ENCODE data around the gene ASPHD2. TPM values are rescaled to one million over a fixed set of nuclear protein-coding genes. Genes with fewer than 3 reads are reported as not detected.

ASPHD2 gene
- total RNA-seq, 1 donor from 2014 or later = 0.32 TPM

- Histone ChIP-seq H3K36me3 (peaks cover 28 to 40% of the 10 kb centered on the region in 2 donors), H3K4me1 (no peaks in the 10 kb centered on the region), H3K27ac (no peak overlapping the region), H3K27me3 (no peaks in the 10 kb centered on the region), H3K4me3 (no peak overlapping the region), H3K9me3 (no peaks in the 10 kb centered on the region)
- no peak for TF ChIP-seq CTCF (IDR thresholded peaks at IDR 0.05)
- DNase-seq (ENCODE audit: low spot score in 2 of 2) = peak in 1 of 2 donors; percentile 39
- intact Hi-C loops (cut with DNase I) = no loop called here
Observed at GRCh38 chr22:26450453-26451185, 21.6 kb downstream of the ASPHD2 start.

- no peaks in the 10 kb centered on the region for H3K9me3 ChIP-seq
- H3K36me3 ChIP-seq = peaks cover 35 to 53% of the 10 kb centered on the region in 2 donors
- intact Hi-C loops (cut with DNase I) = no loop called here
- peak in 1 of 2 donors; percentile 18 for DNase-seq (ENCODE audit: low spot score in 2 of 2)
- no peaks in the 10 kb centered on the region for H3K27me3 ChIP-seq
- H3K4me3 ChIP-seq = no peak overlapping the region
- no peak overlapping the region for H3K27ac ChIP-seq
- TF ChIP-seq CTCF (IDR thresholded peaks at IDR 0.05) = no peak
- no peaks in the 10 kb centered on the region for H3K4me1 ChIP-seq
Observed at GRCh38 chr22:26452236-26453016, 23.4 kb downstream of the ASPHD2 start.

- no peak for TF ChIP-seq CTCF (IDR thresholded peaks at IDR 0.05)
Observed at GRCh38 chr22:26453216-26453615, 24.2 kb downstream of the ASPHD2 start.

GRCh38 chr22:26453812-26454500 lies 24.9 kb downstream of the ASPHD2 start:
- Histone ChIP-seq H3K9me3 (no peaks in the 10 kb centered on the region), H3K4me1 (no peaks in the 10 kb centered on the region), H3K27ac (no peak overlapping the region), H3K4me3 (no peak overlapping the region), H3K27me3 (no peaks in the 10 kb centered on the region), H3K36me3 (peaks cover 46 to 65% of the 10 kb centered on the region in 2 donors)
- intact Hi-C loops (cut with DNase I) = no loop called here
- no peak for DNase-seq (ENCODE audit: low spot score in 2 of 2)
- no peak for TF ChIP-seq CTCF (IDR thresholded peaks at IDR 0.05)

More at GRCh38 chr22:26453216-26453615, 24.2 kb downstream of the ASPHD2 start:
- no peak for DNase-seq (ENCODE audit: low spot score in 2 of 2)
- intact Hi-C loops (cut with DNase I) = no loop called here
- H3K4me1 ChIP-seq = no peaks in the 10 kb centered on the region
- H3K27ac ChIP-seq = no peak overlapping the region
- peaks cover 43 to 60% of the 10 kb centered on the region in 2 donors for H3K36me3 ChIP-seq
- H3K4me3 ChIP-seq = no peak overlapping the region
- no peaks in the 10 kb centered on the region for H3K27me3 ChIP-seq
- H3K9me3 ChIP-seq = no peaks in the 10 kb centered on the region

GRCh38 chr22:26457661-26458272 lies 28.7 kb downstream of the ASPHD2 start:
- Histone ChIP-seq H3K27ac (no peak overlapping the region), H3K4me1 (no peaks in the 10 kb centered on the region), H3K4me3 (no peak overlapping the region), H3K27me3 (no peaks in the 10 kb centered on the region), H3K36me3 (peaks cover 41 to 57% of the 10 kb centered on the region in 2 donors), H3K9me3 (no peaks in the 10 kb centered on the region)
- no peak for DNase-seq (ENCODE audit: low spot score in 2 of 2)
- intact Hi-C loops (cut with DNase I) = no loop called here
- TF ChIP-seq CTCF (IDR thresholded peaks at IDR 0.05) = no peak

Measured in ascending aorta (tissue), 2 donors.